GM21515 (cell line): ENCODE data around the gene CPED1.
"Not testable (repeated sequence)": the region's sequence is repeated elsewhere in the genome, so short reads cannot be mapped to it uniquely, and the experiment has no call there.

ENCODE experiments used
- ATAC-seq: cut with Tn5 transposase; IDR thresholded peaks from one replicate; pipeline ENCODE4 v1.9.1; 2021; ENCODE audit not compliant: unreplicated experiment

CPED1 gene

DNA sequence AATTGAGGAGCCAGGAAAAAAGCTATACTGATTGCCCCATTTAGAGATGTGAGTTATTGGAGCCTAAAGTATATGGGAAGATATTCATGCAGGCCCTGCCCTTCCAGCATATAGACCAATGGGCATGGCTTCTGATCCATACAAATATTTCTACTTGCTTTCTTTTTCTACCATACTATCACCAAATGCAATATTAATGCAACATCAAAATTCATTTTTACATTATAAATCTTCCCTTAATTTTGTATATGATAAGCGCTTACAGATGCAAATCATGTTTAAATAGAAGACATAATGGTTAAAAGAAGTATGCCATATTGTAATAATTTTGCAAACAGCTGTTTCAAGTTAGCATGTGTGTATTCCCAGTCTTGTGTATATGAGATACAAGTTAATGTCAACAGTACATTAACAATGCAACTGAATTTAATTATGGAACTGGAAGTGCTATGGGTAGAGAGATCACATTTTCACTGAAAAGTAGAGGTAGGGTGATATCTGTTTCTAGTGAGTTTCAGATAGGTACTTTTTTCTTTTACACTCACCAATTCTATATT lies 315.7 kb downstream of the CPED1 start:
- no peak for ATAC-seq

DNA sequence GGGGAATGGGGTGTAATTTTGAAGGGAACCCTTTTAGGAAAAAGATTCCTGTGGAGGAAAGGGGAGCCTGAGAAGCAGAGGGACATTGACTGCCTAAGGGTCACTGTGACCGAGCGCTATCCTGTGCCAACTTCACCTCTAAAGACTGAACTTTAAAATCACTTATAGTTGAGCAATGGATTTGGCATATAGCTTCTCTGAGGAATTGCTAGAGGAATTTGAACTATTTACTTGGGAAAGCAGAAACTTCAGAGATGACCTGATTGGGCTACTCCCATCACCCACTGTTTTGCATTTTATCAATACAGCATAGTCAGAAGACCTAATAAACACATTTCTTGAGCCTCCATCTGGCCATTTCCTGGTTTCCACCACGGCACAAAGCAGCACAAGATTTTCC lies 316.6 kb downstream of the CPED1 start:
- ATAC-seq, result no peak

DNA sequence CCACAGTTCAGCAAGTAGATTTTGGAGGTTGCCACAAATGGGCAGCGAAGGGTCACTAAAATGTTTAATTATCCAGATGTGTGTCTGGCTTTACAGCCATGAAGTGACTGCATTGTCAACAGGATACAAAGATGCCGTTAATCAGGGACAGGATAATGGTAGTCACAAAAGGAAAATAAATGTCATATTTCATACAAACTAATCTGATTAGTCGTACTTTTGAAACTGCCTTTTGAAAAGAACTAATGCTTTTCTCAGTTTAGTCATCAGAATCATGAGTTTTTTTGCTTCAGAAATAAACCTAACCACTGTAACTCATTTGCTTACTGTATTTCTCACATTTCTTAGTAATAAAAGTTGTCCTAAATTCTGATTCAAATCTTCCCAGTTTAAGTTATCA lies 318.1 kb downstream of the CPED1 start:
- ATAC-seq, result no peak

DNA sequence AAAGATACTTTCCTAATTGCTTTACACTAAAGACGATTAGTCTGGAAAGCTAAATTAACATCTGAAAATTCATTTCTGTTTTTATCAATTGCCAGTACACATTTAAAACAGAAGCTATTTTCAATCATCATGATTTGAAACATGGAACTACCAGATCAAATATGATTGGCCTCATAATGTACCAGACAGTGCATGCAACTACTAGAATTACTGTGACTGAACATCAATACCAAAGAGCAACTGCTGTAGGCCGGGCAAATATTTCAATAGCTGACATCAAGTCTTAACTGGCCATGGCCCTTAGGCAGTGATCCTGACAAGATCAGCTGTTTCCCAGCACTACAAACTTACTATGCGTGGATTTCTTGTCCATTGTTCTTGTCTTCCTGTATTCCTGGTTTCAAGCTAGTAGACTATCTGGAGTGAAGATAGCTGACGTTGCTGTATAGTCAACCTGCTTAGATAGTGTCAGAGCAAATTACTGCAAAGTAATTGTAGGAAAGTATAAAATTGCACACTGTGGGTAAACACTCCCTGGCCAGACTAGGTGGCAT lies 318.6 kb downstream of the CPED1 start:
- ATAC-seq, result no peak

DNA sequence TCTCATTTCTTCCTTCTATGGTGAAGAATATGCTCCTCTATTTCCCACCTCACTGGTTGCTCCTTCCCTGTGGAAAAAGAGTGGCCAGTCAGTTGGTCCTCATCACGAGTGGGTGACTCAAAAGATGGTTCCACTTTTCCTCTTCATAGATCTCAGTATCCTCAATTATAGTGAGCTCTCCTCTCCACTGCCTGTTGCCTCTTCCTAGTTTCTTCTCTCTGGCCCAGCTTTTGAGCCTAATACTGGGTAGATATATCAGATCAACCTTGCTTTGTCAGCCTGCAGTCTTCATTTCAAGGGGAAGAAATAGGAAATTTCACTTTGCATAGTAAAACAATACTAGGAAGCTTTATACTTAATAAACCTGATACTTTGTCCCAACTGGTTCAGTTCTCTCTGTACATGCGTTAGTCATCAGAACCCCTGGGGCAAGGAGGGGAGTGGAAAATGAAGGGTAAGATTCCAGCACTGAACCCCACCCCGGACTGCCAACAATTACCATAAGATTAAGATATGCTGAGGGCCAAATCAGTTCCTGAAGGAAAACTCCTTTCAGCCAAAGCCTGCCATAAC lies 324.8 kb downstream of the CPED1 start:
- no peak for ATAC-seq

DNA sequence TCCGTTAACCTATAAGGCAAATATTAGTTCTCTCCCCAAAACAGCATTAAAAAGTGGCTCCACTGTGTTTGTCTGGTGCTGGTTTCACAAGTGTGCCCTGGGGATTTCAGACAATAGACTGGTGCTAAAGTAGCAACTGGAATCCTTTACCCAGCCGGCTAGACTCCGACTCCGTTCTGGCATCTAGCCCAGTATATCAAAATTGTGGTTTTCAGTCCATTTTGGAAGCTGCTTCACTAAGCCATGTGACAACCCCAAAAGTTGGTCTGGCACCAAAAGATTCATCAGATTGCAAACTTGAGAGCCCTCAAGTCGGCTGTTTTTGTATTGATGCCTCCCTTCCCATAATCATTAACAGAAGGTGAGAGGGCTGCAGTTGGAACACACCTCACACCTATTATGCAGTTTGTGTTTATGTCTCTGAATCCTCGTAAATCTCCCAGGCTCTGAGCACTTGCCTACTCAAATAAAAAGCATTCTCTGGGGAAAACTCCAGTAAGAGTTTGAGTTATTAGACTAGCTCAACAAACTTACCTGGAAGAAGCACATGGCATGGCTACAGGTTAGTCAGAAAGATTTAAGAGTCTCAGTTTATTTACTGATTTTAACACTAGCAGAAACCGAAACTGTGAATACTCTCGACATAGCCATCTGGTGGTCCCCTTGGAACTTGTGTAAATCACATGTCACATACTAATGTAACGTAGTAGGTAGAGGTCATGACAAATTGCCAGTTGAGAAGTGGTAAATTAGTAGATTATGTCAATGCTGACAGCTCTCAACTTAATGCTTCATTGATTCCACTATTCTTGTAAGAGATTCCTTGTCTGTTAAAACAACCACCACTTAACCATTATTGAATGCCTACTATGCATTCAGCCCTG lies 325.5 kb downstream of the CPED1 start:
- ATAC-seq, result peak; percentile 95

DNA sequence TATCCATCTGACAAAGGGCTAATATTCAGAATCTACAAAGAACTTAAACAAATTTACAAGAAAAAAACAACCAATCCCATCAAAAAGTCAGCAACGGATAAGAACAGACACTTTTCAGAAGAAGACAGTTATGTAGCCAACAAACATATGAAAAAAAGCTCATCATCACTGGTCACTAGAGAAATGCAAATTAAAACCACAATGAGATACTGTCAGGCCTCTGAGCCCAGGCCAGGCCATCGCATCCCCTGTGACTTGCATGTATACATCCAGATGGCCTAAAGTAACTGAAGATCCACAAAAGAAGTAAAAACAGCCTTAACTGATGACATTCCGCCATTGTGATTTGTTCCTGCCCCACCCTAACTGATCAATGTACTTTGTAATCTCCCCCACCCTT lies 326.7 kb downstream of the CPED1 start:
- not testable (repeated sequence) for ATAC-seq

DNA sequence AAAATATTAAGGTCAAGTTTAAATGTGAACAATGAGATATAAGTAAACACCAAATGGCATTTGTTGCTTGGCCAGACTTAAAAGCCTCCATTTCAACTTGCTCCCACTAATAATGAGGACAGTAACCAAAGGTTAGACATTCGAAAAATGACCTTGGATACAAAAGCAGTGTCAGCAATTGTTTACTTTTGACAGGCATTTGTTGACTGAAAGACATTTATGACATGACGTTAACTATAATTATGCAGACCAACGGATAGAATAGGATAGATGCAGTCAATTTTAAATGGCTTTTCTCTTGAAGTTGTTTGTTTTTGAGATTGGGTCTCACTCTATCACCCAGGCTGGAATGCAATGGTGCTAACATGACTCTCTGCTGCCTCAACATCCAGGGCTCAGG lies 333.9 kb downstream of the CPED1 start:
- no peak for ATAC-seq

DNA sequence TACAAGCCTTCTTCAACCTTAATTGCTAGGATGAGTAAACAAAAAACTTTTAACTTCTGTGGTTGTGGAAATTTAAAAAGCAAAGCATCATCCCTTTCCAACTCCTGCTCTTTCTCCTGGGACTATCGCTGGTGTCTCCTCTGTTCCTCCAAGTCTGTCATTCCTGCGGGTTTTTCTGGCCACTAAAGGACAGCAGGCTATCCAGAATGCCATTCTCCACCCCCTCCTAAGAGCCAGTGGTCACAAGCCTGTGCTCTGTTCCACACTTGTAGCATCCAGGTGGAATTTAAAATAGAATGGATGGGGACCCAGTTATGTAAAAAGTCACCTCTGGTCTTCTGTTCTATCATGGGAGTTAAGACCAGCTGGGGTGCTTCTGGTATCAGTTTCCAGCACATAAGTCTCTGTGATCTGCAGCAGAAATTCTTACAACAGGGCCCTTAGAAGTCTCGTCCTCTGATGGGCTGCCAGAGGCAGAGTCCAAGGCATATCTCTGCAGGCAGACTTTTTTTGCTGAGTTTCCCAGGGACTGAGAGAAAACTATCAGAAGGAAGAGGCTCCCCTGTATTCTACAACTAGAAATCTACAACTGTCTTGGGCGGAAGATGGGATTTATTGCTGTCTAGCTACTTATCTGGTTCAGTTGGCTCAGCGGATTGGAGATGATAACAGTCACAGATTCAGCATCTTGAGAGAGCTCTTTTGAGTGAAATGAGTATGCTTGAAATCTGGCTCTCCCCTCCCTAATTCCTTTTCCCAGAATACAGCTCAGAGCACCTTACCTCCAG lies 335.2 kb downstream of the CPED1 start:
- no peak for ATAC-seq

DNA sequence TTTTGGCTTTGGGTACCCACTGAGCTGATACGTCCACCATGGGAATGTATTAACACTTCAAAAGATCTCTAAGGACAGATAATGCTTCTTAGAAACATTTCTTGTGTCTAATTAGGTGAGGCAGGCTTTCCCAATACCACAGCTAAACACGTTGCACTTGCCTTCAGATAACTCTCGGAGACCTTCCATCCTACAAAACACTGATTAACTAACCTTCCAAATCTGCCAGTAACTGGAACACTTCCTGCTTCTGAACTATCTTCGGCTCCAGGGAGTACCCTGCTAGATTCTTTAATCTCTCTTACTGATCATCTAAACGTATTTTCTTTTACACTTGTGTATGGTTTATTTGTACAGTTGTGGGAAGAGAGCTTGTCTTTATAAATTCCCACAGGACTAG lies 339.2 kb downstream of the CPED1 start:
- ATAC-seq, result no peak

DNA sequence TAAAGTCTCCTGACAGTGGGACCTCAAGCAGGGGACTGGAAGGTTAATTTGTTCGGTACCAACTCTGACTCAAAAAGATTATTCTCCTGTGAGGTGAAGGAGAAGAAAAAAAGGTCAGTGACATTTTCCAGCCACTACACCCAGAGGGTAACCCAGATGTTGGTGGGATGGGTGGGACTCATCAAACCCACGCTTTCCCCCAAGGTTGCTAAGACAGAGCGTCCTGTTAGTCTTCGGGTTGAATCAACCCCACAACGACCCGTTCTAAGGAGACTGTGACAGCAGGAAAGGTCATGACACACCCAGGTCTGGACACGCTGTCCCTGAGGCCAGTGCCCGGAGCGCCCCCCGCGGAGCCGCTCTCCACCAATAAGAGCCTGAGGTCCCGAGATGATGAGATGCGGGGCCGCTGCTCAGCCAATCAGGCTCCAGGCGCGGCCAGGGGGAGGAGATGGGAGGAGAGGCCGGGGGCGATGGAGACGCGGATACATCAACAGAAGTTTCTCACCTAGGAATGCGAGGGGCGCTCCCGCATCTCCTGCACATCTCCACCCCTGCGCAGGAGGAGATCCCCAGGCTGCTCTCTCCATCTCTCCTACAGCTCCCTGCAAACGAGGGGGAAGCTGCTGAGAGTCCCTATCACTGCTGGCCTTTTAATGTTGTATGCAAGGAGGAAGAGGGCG lies 340.1 kb downstream of the CPED1 start, which contains the start of gene WNT16:
Gene WNT16, plus strand, starts transcription at position 493 of the 683 bp plus-strand sequence. CDS start 293 bp downstream, outside the sequence.
- ATAC-seq, result no peak

DNA sequence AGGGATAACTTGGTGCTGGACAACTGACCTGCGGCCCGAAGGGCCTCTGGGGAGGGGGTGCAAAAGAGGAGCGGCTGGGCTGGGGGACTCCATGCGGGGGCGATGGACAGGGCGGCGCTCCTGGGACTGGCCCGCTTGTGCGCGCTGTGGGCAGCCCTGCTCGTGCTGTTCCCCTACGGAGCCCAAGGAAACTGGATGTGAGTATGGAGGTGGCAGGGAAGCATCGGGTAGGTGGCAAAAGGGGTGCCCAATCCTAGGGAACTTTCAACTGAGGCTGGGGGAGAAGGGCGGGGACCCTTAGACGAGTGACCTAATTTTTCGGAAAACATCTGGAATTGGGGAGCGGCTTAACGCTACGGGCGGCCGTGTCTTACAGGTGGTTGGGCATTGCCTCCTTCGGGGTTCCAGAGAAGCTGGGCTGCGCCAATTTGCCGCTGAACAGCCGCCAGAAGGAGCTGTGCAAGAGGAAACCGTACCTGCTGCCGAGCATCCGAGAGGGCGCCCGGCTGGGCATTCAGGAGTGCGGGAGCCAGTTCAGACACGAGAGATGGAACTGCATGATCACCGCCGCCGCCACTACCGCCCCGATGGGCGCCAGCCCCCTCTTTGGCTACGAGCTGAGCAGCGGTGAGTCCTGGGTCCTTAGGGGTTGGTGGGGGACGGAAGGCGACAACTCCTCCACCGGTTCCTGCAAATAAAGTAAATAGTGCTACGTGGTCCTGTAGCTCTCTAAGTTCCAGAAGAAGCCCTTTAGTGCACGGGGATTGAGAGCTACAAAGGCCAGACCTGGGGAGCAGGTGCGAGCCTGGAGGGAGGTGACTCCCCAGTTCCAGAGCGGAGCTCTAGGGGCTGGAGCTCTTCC lies 340.9 kb downstream of the CPED1 start:
- peak; percentile 60 for ATAC-seq

DNA sequence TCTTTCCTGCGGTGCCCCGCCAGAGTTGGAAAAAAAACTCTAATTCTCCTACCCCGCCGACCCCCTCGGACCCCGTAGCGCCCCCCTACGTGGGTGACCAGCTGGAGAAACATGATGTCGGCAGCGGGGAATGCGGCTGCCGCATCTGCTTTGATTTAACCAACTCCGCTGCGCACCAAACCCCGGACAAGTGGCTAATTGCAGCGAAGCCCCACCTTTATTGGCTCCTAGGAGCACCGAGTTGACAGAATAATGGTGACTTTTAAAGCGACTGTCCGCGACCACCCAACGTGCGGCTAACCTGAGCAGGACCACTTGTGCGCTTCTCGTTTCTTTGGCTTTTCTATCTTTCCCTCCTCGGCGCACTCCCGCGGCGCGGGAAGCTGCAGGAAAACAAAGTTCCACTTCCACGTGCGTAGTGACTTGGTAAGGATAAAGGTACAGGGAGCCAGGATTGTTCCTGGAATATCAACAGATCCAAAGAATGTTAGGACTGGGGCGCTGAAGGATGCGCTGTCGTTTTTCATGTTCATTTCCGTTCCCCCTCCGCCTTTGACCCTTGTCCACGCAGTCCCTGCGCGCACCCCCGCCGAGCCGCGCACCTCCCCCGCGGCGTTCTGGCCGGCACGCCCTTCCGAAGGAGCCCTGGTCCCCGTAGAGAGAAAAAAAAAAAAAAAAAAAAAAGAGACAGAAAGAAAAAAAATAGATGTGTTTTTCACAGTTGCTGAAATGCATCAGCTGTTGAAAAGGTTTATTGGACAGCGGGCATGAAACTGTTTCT lies 341.7 kb downstream of the CPED1 start:
- ATAC-seq, result peak; percentile 31

DNA sequence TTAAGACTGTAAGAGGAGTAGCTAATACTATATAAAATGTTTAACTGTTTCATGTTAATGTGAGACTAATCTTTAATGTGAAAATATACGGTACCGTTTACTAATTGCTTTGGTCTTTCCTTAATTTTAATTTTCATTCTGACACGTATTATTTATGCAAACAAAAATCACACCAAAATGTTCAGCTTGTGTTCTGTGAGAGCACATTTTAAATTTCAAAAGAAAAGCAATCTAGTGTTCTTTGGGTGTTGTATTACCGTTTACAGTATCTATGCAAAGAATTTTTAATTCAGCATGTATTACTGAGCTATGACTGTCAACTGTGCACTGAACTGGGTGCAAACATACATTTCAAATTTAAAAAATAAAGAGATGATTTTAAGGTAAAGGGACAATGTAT lies 342.5 kb downstream of the CPED1 start:
- no peak for ATAC-seq

DNA sequence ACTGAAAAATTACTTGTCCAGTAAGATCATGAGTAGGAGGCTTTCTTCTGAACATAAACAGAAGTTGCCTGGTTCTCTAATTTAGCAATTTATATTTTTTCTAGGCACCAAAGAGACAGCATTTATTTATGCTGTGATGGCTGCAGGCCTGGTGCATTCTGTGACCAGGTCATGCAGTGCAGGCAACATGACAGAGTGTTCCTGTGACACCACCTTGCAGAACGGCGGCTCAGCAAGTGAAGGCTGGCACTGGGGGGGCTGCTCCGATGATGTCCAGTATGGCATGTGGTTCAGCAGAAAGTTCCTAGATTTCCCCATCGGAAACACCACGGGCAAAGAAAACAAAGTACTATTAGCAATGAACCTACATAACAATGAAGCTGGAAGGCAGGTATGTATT lies 343.1 kb downstream of the CPED1 start:
- ATAC-seq, result no peak

DNA sequence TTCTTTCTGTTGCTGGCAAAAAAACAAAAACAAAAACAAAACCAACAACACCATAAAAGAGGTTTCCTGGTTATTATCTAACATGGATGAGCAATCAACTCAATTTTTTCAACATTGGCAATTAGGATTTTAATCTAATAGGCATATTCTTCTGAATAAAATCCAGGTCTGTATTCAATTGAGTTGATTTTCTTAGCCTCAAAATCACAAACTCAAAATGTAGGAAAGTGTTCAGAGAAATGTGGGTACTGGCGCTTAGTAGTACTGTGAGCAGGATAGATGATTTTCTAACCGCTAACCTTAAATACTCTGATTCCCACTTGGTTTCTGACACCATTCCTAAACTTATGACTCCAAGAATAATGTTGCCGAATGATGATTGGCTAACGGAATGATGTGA lies 345.9 kb downstream of the CPED1 start:
- ATAC-seq, result no peak

DNA sequence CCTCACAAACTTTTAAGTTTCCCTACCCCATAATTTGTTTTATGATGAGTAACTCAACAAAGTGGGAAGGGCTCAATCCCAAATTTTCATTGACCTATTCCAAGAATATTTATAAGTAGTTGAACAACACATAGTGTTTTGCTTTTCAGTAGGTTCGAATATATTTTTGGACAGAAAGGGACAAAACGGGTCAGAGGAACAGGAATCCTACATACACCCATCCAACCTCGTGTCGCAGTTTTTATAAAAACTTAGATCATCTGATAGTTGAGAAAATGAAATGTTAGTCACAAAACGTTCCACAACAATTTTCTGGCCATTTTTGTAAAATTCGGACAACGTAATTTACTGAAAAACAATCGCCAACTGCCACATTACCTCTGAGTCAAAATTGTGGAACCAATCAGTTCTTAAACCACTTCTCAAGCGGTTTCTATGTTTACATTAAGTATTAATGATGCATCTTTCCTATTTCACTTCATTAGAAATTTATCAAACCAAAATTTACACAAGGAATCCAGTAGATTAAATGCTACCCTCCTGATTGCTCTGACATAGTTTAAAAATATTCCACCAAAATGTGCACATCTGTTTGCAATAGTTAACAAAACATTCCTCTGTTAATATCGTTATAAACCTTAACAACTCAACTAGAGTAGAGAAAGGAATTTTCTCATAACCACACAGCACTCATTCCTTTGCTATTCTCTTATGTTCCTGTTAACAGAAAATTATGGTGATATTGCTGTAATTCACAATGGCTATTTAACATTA lies 346.6 kb downstream of the CPED1 start:
- no peak for ATAC-seq

DNA sequence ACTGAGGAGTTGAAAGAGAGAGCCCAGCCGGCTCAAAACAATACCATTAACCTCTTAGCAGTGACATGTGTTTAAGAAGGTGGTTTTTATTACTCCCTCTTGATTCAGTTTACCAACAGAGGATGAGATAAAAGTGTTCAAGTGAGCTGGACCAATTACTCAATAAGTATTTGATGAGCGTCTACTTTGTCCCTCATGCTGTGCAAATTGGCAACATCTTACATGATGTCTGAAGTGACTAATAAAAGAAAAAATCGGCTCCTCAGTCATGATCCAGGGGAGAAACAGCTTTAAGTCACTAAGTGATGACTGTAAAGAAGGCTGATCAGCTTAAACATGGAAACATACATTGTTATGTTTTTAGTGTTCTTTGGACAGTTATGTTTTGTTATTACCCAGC lies 348.1 kb downstream of the CPED1 start:
- ATAC-seq, result no peak
